Measurements from ENCODE around the gene SMIM36. TPM values are rescaled to one million over a fixed set of nuclear protein-coding genes. Genes with fewer than 3 reads are reported as not detected.

The SMIM36 gene
- total RNA-seq (not detected in 2 replicates), polyA plus RNA-seq (not detected in 2 replicates)

GRCh38 chr17:55510986-55511721 lies at the start of gene SMIM36:
Gene SMIM36, minus strand, starts transcription at chr17:55511452.
- TF ChIP-seq EZH2phosphoT487 (IDR thresholded peaks at IDR 0.05; ENCODE audit: low read depth, severe bottlenecking, unreplicated experiment) (no peak), CTCF (IDR thresholded peaks at IDR 0.05; ENCODE audit: poor library complexity) (no peak), EZH2 (IDR thresholded peaks at IDR 0.05; ENCODE audit: borderline replicate concordance) (no peak)
- Histone ChIP-seq H3K79me2 (no peaks in the 10 kb centered on the region), H2AFZ (no peak within 1 kb of the TSS), H3K9me2 (replicated peaks; ENCODE audit: insufficient read depth) (no peaks in the 10 kb centered on the region), H3K27me3 (no peaks in the 10 kb centered on the region), H3K9me3 (ENCODE audit: low read depth) (no peaks in the 10 kb centered on the region), H3K36me3 (replicated peaks; ENCODE audit: insufficient read depth, low read depth) (no peaks in the 10 kb centered on the region), H3K27ac (no peak within 1 kb of the TSS), H3K4me3 (no peak within 1 kb of the TSS), H4K20me1 (ENCODE audit: insufficient read depth, poor library complexity, severe bottlenecking) (no peaks in the 10 kb centered on the region), H3K4me1 (ENCODE audit: insufficient read depth) (no peaks in the 10 kb centered on the region), H3K4me2 (no peak within 1 kb of the TSS)
- DNase-seq (ENCODE audit: low spot score) = no peak
- 90% methylated on average over 18 of the region's 18 CpGs for WGBS (ENCODE audit: low lambda C conversion rate, missing lambda C conversion rate)

GRCh38 chr17:55555772-55556171 lies 44.5 kb upstream of the SMIM36 start:
- no peaks in the 10 kb centered on the region for H3K36me3 ChIP-seq (replicated peaks; ENCODE audit: insufficient read depth, low read depth)
- no peaks in the 10 kb centered on the region for H3K27me3 ChIP-seq
- H3K4me3 ChIP-seq = no peak overlapping the region
- no peak overlapping the region for H3K27ac ChIP-seq
- no peak for DNase-seq (ENCODE audit: low spot score)
- no peaks in the 10 kb centered on the region for H3K9me2 ChIP-seq (replicated peaks; ENCODE audit: insufficient read depth)
- whole genome bisulfite sequencing (ENCODE audit: low lambda C conversion rate, missing lambda C conversion rate) = 81% methylated on average over 8 of the region's 8 CpGs
- no peaks in the 10 kb centered on the region for H3K4me1 ChIP-seq (ENCODE audit: insufficient read depth)
- no peak for TF ChIP-seq CTCF (IDR thresholded peaks at IDR 0.05; ENCODE audit: poor library complexity)
- TF ChIP-seq EZH2phosphoT487 (IDR thresholded peaks at IDR 0.05; ENCODE audit: low read depth, severe bottlenecking, unreplicated experiment) = no peak
- no peak for TF ChIP-seq EZH2 (IDR thresholded peaks at IDR 0.05; ENCODE audit: borderline replicate concordance)
- no peaks in the 10 kb centered on the region for H4K20me1 ChIP-seq (ENCODE audit: insufficient read depth, poor library complexity, severe bottlenecking)
- H2AFZ ChIP-seq = no peak overlapping the region
- no peaks in the 10 kb centered on the region for H3K79me2 ChIP-seq
- no peak overlapping the region for H3K4me2 ChIP-seq
- no peaks in the 10 kb centered on the region for H3K9me3 ChIP-seq (ENCODE audit: low read depth)

GRCh38 chr17:55549140-55549539 lies 37.9 kb upstream of the SMIM36 start:
- H3K36me3 ChIP-seq (replicated peaks; ENCODE audit: insufficient read depth, low read depth) = no peaks in the 10 kb centered on the region
- WGBS (ENCODE audit: low lambda C conversion rate, missing lambda C conversion rate) = 39% methylated on average over 2 of the region's 2 CpGs
- no peaks in the 10 kb centered on the region for H3K4me1 ChIP-seq (ENCODE audit: insufficient read depth)

More at GRCh38 chr17:55549140-55549539, 37.9 kb upstream of the SMIM36 start:
- no peaks in the 10 kb centered on the region for H3K79me2 ChIP-seq
- no peak overlapping the region for H3K4me3 ChIP-seq
- H3K4me2 ChIP-seq = no peak overlapping the region
- TF ChIP-seq EZH2 (IDR thresholded peaks at IDR 0.05; ENCODE audit: borderline replicate concordance) (no peak), EZH2phosphoT487 (IDR thresholded peaks at IDR 0.05; ENCODE audit: low read depth, severe bottlenecking, unreplicated experiment) (no peak), CTCF (IDR thresholded peaks at IDR 0.05; ENCODE audit: poor library complexity) (peak; percentile 7)
- no peaks in the 10 kb centered on the region for H3K9me3 ChIP-seq (ENCODE audit: low read depth)
- H4K20me1 ChIP-seq (ENCODE audit: insufficient read depth, poor library complexity, severe bottlenecking) = no peaks in the 10 kb centered on the region
- no peak overlapping the region for H3K27ac ChIP-seq
- H2AFZ ChIP-seq = no peak overlapping the region
- no peaks in the 10 kb centered on the region for H3K27me3 ChIP-seq
- no peak for DNase-seq (ENCODE audit: low spot score)
- no peaks in the 10 kb centered on the region for H3K9me2 ChIP-seq (replicated peaks; ENCODE audit: insufficient read depth)

Data from hepatocyte (in vitro differentiated cells).